Adrenal gland (tissue), 5 donors: Measurements from ENCODE around the gene FAT1.

ENCODE experiments used
- POLR2A ChIP-seq, 2 donors: fragments of 450-650 bp; IDR thresholded peaks; one replicate each; pipeline ENCODE4 v1.6.1; 2017; ENCODE audit warnings: antibody characterized with exemption in 2 of 2, mild to moderate bottlenecking in 2 of 2, moderate library complexity in 1 of 2
- TF ChIP-seq, protein P1 (sequence below), 6 experiments: fragments of 450-650 bp in 4 of 6; fragments of 200-600 bp in 2 of 6; sonication (generic) in 1 of 6; IDR thresholded peaks; 1 replicate in 5 of 6; 2 replicates in 1 of 6; pipeline versions ENCODE4 v1.5.1 to v1.8.0; 2016 to 2021; ENCODE audit warnings: antibody characterized with exemption in 6 of 6, mild to moderate bottlenecking in 2 of 6, moderate library complexity in 1 of 6
- donor health status: DM: no; HTN: no; CAD: no.

DNA sequence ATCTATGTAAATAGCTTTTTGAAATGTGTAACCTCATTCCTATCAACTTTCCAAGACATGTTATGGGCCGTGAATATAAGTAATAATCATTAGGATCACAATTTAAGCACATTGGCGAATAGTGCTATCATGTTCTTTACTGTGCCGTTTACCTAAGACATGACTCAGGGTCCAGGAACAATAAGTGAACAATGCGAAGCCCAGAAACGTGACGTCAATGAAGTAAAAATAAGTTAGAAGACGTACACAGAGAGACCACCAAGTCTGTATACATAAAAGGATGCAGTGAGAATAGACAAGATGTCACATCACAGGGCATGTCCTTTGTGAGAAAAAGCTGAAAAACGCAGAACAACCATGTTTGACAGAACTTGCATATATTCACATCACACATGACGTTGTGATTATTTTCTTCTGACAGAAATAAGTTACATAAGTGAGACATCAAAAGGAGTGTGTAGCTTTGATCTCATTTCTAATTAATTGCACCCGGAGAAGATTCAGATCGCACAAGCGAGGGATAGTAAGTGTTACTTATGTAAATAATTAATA lies 49.4 kb upstream of the FAT1 start:
- TF ChIP-seq, protein P1, sequence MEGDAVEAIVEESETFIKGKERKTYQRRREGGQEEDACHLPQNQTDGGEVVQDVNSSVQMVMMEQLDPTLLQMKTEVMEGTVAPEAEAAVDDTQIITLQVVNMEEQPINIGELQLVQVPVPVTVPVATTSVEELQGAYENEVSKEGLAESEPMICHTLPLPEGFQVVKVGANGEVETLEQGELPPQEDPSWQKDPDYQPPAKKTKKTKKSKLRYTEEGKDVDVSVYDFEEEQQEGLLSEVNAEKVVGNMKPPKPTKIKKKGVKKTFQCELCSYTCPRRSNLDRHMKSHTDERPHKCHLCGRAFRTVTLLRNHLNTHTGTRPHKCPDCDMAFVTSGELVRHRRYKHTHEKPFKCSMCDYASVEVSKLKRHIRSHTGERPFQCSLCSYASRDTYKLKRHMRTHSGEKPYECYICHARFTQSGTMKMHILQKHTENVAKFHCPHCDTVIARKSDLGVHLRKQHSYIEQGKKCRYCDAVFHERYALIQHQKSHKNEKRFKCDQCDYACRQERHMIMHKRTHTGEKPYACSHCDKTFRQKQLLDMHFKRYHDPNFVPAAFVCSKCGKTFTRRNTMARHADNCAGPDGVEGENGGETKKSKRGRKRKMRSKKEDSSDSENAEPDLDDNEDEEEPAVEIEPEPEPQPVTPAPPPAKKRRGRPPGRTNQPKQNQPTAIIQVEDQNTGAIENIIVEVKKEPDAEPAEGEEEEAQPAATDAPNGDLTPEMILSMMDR (IDR thresholded peaks at IDR 0.05), result no peak
- no peak for TF ChIP-seq POLR2A (IDR thresholded peaks at IDR 0.05)
